Measurements from ENCODE around the gene GRM2.

The GRM2 gene

GRCh38 chr3:51680663-51681230 is 26.1 kb upstream of the GRM2 start:
- DNase-seq (ENCODE audit: low spot score) = no peak

- DNase-seq (ENCODE audit: low spot score) = peak; percentile 70
Observed at GRCh38 chr3:51681453-51681852, 25.4 kb upstream of the GRM2 start.

GRCh38 chr3:51682079-51682478 is 24.8 kb upstream of the GRM2 start:
- peak; percentile 85 for DNase-seq (ENCODE audit: low spot score)

GRCh38 chr3:51682526-51682925 is 24.3 kb upstream of the GRM2 start:
- DNase-seq (ENCODE audit: low spot score) = no peak

GRCh38 chr3:51683566-51683965 is 23.3 kb upstream of the GRM2 start:
- no peak for DNase-seq (ENCODE audit: low spot score)

GRCh38 chr3:51684971-51685751 is 21.7 kb upstream of the GRM2 start:
- no peak for DNase-seq (ENCODE audit: low spot score)

GRCh38 chr3:51686056-51686455 is 20.8 kb upstream of the GRM2 start:
- DNase-seq (ENCODE audit: low spot score) = no peak

GRCh38 chr3:51686512-51687215 is 20.2 kb upstream of the GRM2 start:
- peak; percentile 90 for DNase-seq (ENCODE audit: low spot score)

- no peak for DNase-seq (ENCODE audit: low spot score)
Observed at GRCh38 chr3:51687431-51688205, 19.2 kb upstream of the GRM2 start.

GRCh38 chr3:51688206-51688600 is 18.7 kb upstream of the GRM2 start:
- DNase-seq (ENCODE audit: low spot score) = no peak

- no peak for DNase-seq (ENCODE audit: low spot score)
Observed at GRCh38 chr3:51691021-51691420, 15.8 kb upstream of the GRM2 start.

GRCh38 chr3:51691949-51692348 is 14.9 kb upstream of the GRM2 start:
- DNase-seq (ENCODE audit: low spot score) = no peak

- DNase-seq (ENCODE audit: low spot score) = no peak
Observed at GRCh38 chr3:51692980-51693395, 13.9 kb upstream of the GRM2 start.

- no peak for DNase-seq (ENCODE audit: low spot score)
Observed at GRCh38 chr3:51696954-51697353, 9.9 kb upstream of the GRM2 start.

- no peak for DNase-seq (ENCODE audit: low spot score)
Observed at GRCh38 chr3:51698209-51698608, 8.7 kb upstream of the GRM2 start.

GRCh38 chr3:51700403-51700802 is 6.5 kb upstream of the GRM2 start:
- no peak for DNase-seq (ENCODE audit: low spot score)

- DNase-seq (ENCODE audit: low spot score) = no peak
Observed at GRCh38 chr3:51702156-51702555, 4.7 kb upstream of the GRM2 start.

GRCh38 chr3:51703068-51703760 is 3.7 kb upstream of the GRM2 start:
- no peak for DNase-seq (ENCODE audit: low spot score)

- no peak for DNase-seq (ENCODE audit: low spot score)
Observed at GRCh38 chr3:51703761-51704510, 2.9 kb upstream of the GRM2 start.

- DNase-seq (ENCODE audit: low spot score) = no peak
Observed at GRCh38 chr3:51704511-51704950, 2.3 kb upstream of the GRM2 start.

Measured in CD4-positive, alpha-beta T cell treated with Interleukin-6 at 100 ng/mL for 8 hours (primary cell).